ENCODE data around the gene FAM53B.

Gene FAM53B

GRCh38 chr10:124622158-124622557 is 122.0 kb downstream of the FAM53B start:
- Histone ChIP-seq H3K9ac (ENCODE audit: low read length) (no peak overlapping the region), H3K36me3 (ENCODE audit: control insufficient read depth, low read depth, low read length) (no peaks in the 10 kb centered on the region), H3K4me1 (ENCODE audit: control insufficient read depth, low read depth, low read length) (peaks cover 7% of the 10 kb centered on the region), H3K9me3 (ENCODE audit: control insufficient read depth, low read depth, low read length) (no peaks in the 10 kb centered on the region), H3K4me3 (ENCODE audit: low read length) (no peak overlapping the region), H3K27ac (ENCODE audit: low read length) (no peak overlapping the region), H3K27me3 (ENCODE audit: control insufficient read depth, insufficient read depth, low read length) (no peaks in the 10 kb centered on the region)

- no peaks in the 10 kb centered on the region for H3K27me3 ChIP-seq (ENCODE audit: control insufficient read depth, insufficient read depth, low read length)
- no peak overlapping the region for H3K27ac ChIP-seq (ENCODE audit: low read length)
- H3K4me1 ChIP-seq (ENCODE audit: control insufficient read depth, low read depth, low read length) = peaks cover 2% of the 10 kb centered on the region
- H3K9ac ChIP-seq (ENCODE audit: low read length) = no peak overlapping the region
- no peak overlapping the region for H3K4me3 ChIP-seq (ENCODE audit: low read length)
- no peaks in the 10 kb centered on the region for H3K36me3 ChIP-seq (ENCODE audit: control insufficient read depth, low read depth, low read length)
- no peaks in the 10 kb centered on the region for H3K9me3 ChIP-seq (ENCODE audit: control insufficient read depth, low read depth, low read length)
Observed at GRCh38 chr10:124621637-124622036, 122.5 kb downstream of the FAM53B start.

- Histone ChIP-seq H3K27ac (ENCODE audit: low read length) (no peak overlapping the region), H3K4me3 (ENCODE audit: low read length) (no peak overlapping the region), H3K27me3 (ENCODE audit: control insufficient read depth, insufficient read depth, low read length) (no peaks in the 10 kb centered on the region), H3K9me3 (ENCODE audit: control insufficient read depth, low read depth, low read length) (no peaks in the 10 kb centered on the region), H3K36me3 (ENCODE audit: control insufficient read depth, low read depth, low read length) (no peaks in the 10 kb centered on the region), H3K4me1 (ENCODE audit: control insufficient read depth, low read depth, low read length) (peaks cover 6% of the 10 kb centered on the region), H3K9ac (ENCODE audit: low read length) (no peak overlapping the region)
Observed at GRCh38 chr10:124619802-124620490, 124.2 kb downstream of the FAM53B start.

GRCh38 chr10:124619195-124619594 is 125.0 kb downstream of the FAM53B start:
- H3K27ac ChIP-seq (ENCODE audit: low read length) = no peak overlapping the region
- H3K9ac ChIP-seq (ENCODE audit: low read length) = no peak overlapping the region

GRCh38 chr10:124618470-124619073 is 125.6 kb downstream of the FAM53B start:
- H3K36me3 ChIP-seq (ENCODE audit: control insufficient read depth, low read depth, low read length) = no peaks in the 10 kb centered on the region
- peaks cover 6% of the 10 kb centered on the region for H3K4me1 ChIP-seq (ENCODE audit: control insufficient read depth, low read depth, low read length)
- H3K27me3 ChIP-seq (ENCODE audit: control insufficient read depth, insufficient read depth, low read length) = no peaks in the 10 kb centered on the region
- H3K27ac ChIP-seq (ENCODE audit: low read length) = no peak overlapping the region
- no peak overlapping the region for H3K4me3 ChIP-seq (ENCODE audit: low read length)
- no peaks in the 10 kb centered on the region for H3K9me3 ChIP-seq (ENCODE audit: control insufficient read depth, low read depth, low read length)
- no peak overlapping the region for H3K9ac ChIP-seq (ENCODE audit: low read length)

More at GRCh38 chr10:124619195-124619594, 125.0 kb downstream of the FAM53B start:
- H3K27me3 ChIP-seq (ENCODE audit: control insufficient read depth, insufficient read depth, low read length) = no peaks in the 10 kb centered on the region
- H3K9me3 ChIP-seq (ENCODE audit: control insufficient read depth, low read depth, low read length) = no peaks in the 10 kb centered on the region
- H3K4me1 ChIP-seq (ENCODE audit: control insufficient read depth, low read depth, low read length) = peaks cover 6% of the 10 kb centered on the region
- H3K36me3 ChIP-seq (ENCODE audit: control insufficient read depth, low read depth, low read length) = no peaks in the 10 kb centered on the region
- H3K4me3 ChIP-seq (ENCODE audit: low read length) = no peak overlapping the region

GRCh38 chr10:124616836-124617130 is 127.4 kb downstream of the FAM53B start:
- Histone ChIP-seq H3K27ac (ENCODE audit: low read length) (no peak overlapping the region), H3K4me1 (ENCODE audit: control insufficient read depth, low read depth, low read length) (peaks cover 6% of the 10 kb centered on the region), H3K4me3 (ENCODE audit: low read length) (no peak overlapping the region), H3K36me3 (ENCODE audit: control insufficient read depth, low read depth, low read length) (no peaks in the 10 kb centered on the region), H3K9ac (ENCODE audit: low read length) (no peak overlapping the region), H3K9me3 (ENCODE audit: control insufficient read depth, low read depth, low read length) (no peaks in the 10 kb centered on the region), H3K27me3 (ENCODE audit: control insufficient read depth, insufficient read depth, low read length) (no peaks in the 10 kb centered on the region)

- no peaks in the 10 kb centered on the region for H3K9me3 ChIP-seq (ENCODE audit: control insufficient read depth, low read depth, low read length)
- H3K36me3 ChIP-seq (ENCODE audit: control insufficient read depth, low read depth, low read length) = no peaks in the 10 kb centered on the region
- no peaks in the 10 kb centered on the region for H3K27me3 ChIP-seq (ENCODE audit: control insufficient read depth, insufficient read depth, low read length)
- no peak overlapping the region for H3K27ac ChIP-seq (ENCODE audit: low read length)
- no peak overlapping the region for H3K9ac ChIP-seq (ENCODE audit: low read length)
- peaks cover 6% of the 10 kb centered on the region for H3K4me1 ChIP-seq (ENCODE audit: control insufficient read depth, low read depth, low read length)
- H3K4me3 ChIP-seq (ENCODE audit: low read length) = no peak overlapping the region
Observed at GRCh38 chr10:124616040-124616835, 127.9 kb downstream of the FAM53B start.

GRCh38 chr10:124615259-124615658 is 128.9 kb downstream of the FAM53B start:
- H3K36me3 ChIP-seq (ENCODE audit: control insufficient read depth, low read depth, low read length) = no peaks in the 10 kb centered on the region
- H3K9me3 ChIP-seq (ENCODE audit: control insufficient read depth, low read depth, low read length) = no peaks in the 10 kb centered on the region
- H3K4me3 ChIP-seq (ENCODE audit: low read length) = no peak overlapping the region
- no peaks in the 10 kb centered on the region for H3K27me3 ChIP-seq (ENCODE audit: control insufficient read depth, insufficient read depth, low read length)
- no peak overlapping the region for H3K9ac ChIP-seq (ENCODE audit: low read length)
- H3K27ac ChIP-seq (ENCODE audit: low read length) = no peak overlapping the region
- peaks cover 6% of the 10 kb centered on the region for H3K4me1 ChIP-seq (ENCODE audit: control insufficient read depth, low read depth, low read length)

- H3K27me3 ChIP-seq (ENCODE audit: control insufficient read depth, insufficient read depth, low read length) = no peaks in the 10 kb centered on the region
- H3K4me1 ChIP-seq (ENCODE audit: control insufficient read depth, low read depth, low read length) = peaks cover 6% of the 10 kb centered on the region
- no peaks in the 10 kb centered on the region for H3K9me3 ChIP-seq (ENCODE audit: control insufficient read depth, low read depth, low read length)
- no peak overlapping the region for H3K9ac ChIP-seq (ENCODE audit: low read length)
- no peaks in the 10 kb centered on the region for H3K36me3 ChIP-seq (ENCODE audit: control insufficient read depth, low read depth, low read length)
- no peak overlapping the region for H3K27ac ChIP-seq (ENCODE audit: low read length)
- no peak overlapping the region for H3K4me3 ChIP-seq (ENCODE audit: low read length)
Observed at GRCh38 chr10:124614003-124614659, 130.0 kb downstream of the FAM53B start.

- H3K4me3 ChIP-seq (ENCODE audit: low read length) = no peak overlapping the region
- no peaks in the 10 kb centered on the region for H3K27me3 ChIP-seq (ENCODE audit: control insufficient read depth, insufficient read depth, low read length)
- peaks cover 6% of the 10 kb centered on the region for H3K4me1 ChIP-seq (ENCODE audit: control insufficient read depth, low read depth, low read length)
- H3K9me3 ChIP-seq (ENCODE audit: control insufficient read depth, low read depth, low read length) = no peaks in the 10 kb centered on the region
- H3K36me3 ChIP-seq (ENCODE audit: control insufficient read depth, low read depth, low read length) = no peaks in the 10 kb centered on the region
- no peak overlapping the region for H3K27ac ChIP-seq (ENCODE audit: low read length)
- H3K9ac ChIP-seq (ENCODE audit: low read length) = no peak overlapping the region
Observed at GRCh38 chr10:124612611-124613498, 131.3 kb downstream of the FAM53B start.

- H3K4me3 ChIP-seq (ENCODE audit: low read length) = no peak overlapping the region
- no peaks in the 10 kb centered on the region for H3K36me3 ChIP-seq (ENCODE audit: control insufficient read depth, low read depth, low read length)
- no peak overlapping the region for H3K27ac ChIP-seq (ENCODE audit: low read length)
- H3K9me3 ChIP-seq (ENCODE audit: control insufficient read depth, low read depth, low read length) = no peaks in the 10 kb centered on the region
- H3K4me1 ChIP-seq (ENCODE audit: control insufficient read depth, low read depth, low read length) = peaks cover 6% of the 10 kb centered on the region
- no peak overlapping the region for H3K9ac ChIP-seq (ENCODE audit: low read length)
- H3K27me3 ChIP-seq (ENCODE audit: control insufficient read depth, insufficient read depth, low read length) = no peaks in the 10 kb centered on the region
Observed at GRCh38 chr10:124611738-124612137, 132.4 kb downstream of the FAM53B start.

Data from iPS-18a (cell line).